ENCODE results near the gene SLC35D1. TPM values are rescaled to one million over a fixed set of nuclear protein-coding genes. Genes with fewer than 3 reads are reported as not detected.

Gene SLC35D1
- total and polyA plus RNA-seq, 4 donors, result 22.9 to 100 (median 29.5) TPM

- no peak overlapping the region for H3K9ac ChIP-seq (ENCODE audit: low read depth in 1 of 2, low read length in 2 of 2)
- H3K27ac ChIP-seq (ENCODE audit: low read depth in 1 of 2, low read length in 2 of 2), result no peak overlapping the region
- no peak for DNase-seq (ENCODE audit: low spot score)
- no peak for TF ChIP-seq HNF4G (IDR thresholded peaks at IDR 0.05)
- TF ChIP-seq CTCF (IDR thresholded peaks at IDR 0.05; ENCODE audit: low read depth, low read length, missing input control), result no peak
- no peak for TF ChIP-seq HNF4A (conservative IDR thresholded peaks at IDR 0.05)
- TF ChIP-seq SP1 (IDR thresholded peaks at IDR 0.05), result no peak
- no peak for TF ChIP-seq RXRA (IDR thresholded peaks at IDR 0.05)
- no peak for TF ChIP-seq ZBTB33 (IDR thresholded peaks at IDR 0.05)
- TF ChIP-seq NR2F2 (IDR thresholded peaks at IDR 0.05), result no peak
- no peak for TF ChIP-seq EGR1 (IDR thresholded peaks at IDR 0.05; ENCODE audit: low read depth in 2 of 2)
- no peak for TF ChIP-seq TAF1 (conservative IDR thresholded peaks at IDR 0.05)
- TF ChIP-seq ATF3 (IDR thresholded peaks at IDR 0.05), result no peak
- no peak for TF ChIP-seq GABPA (IDR thresholded peaks at IDR 0.05 in 1 of 2, conservative IDR thresholded peaks at IDR 0.05 in 1 of 2)
- no peak for TF ChIP-seq YY1 (IDR thresholded peaks at IDR 0.05)
- no peaks in the 10 kb centered on the region for H3K27me3 ChIP-seq (ENCODE audit: control insufficient read depth in 4 of 4, insufficient read depth in 4 of 4, low read length in 3 of 4)
- no peaks in the 10 kb centered on the region for H3K9me3 ChIP-seq (ENCODE audit: control insufficient read depth in 4 of 4, low read length in 3 of 4)
- no peaks in the 10 kb centered on the region for H3K4me1 ChIP-seq (ENCODE audit: control insufficient read depth in 4 of 4, insufficient read depth in 4 of 4, low read length in 3 of 4)
- H3K4me3 ChIP-seq (ENCODE audit: low read depth in 1 of 3, low read length in 3 of 3), result no peak overlapping the region
- no peaks in the 10 kb centered on the region for H3K36me3 ChIP-seq (ENCODE audit: control insufficient read depth in 4 of 4, insufficient read depth in 3 of 4, low read depth in 1 of 4, low read length in 3 of 4)
- 81% methylated on average over 1 of the region's 1 CpG for WGBS
Measured at GRCh38 chr1:67103548-67103947, 49.6 kb upstream of the SLC35D1 start.

GRCh38 chr1:67100833-67101232, 46.9 kb upstream of the SLC35D1 start:
- 56% methylated on average over 3 of the region's 3 CpGs for WGBS
- Histone ChIP-seq H3K9me3 (ENCODE audit: control insufficient read depth in 4 of 4, low read length in 3 of 4) (no peaks in the 10 kb centered on the region), H3K4me3 (ENCODE audit: low read depth in 1 of 3, low read length in 3 of 3) (no peak overlapping the region), H3K36me3 (ENCODE audit: control insufficient read depth in 4 of 4, insufficient read depth in 3 of 4, low read depth in 1 of 4, low read length in 3 of 4) (no peaks in the 10 kb centered on the region), H3K27ac (ENCODE audit: low read depth in 1 of 2, low read length in 2 of 2) (no peak overlapping the region), H3K4me1 (ENCODE audit: control insufficient read depth in 4 of 4, insufficient read depth in 4 of 4, low read length in 3 of 4) (no peaks in the 10 kb centered on the region), H3K9ac (ENCODE audit: low read depth in 1 of 2, low read length in 2 of 2) (no peak overlapping the region), H3K27me3 (ENCODE audit: control insufficient read depth in 4 of 4, insufficient read depth in 4 of 4, low read length in 3 of 4) (no peaks in the 10 kb centered on the region)
- TF ChIP-seq REST (IDR thresholded peaks at IDR 0.05) (no peak), NR2F2 (IDR thresholded peaks at IDR 0.05) (no peak), HNF4A (conservative IDR thresholded peaks at IDR 0.05) (no peak), SP1 (IDR thresholded peaks at IDR 0.05) (no peak), GABPA (IDR thresholded peaks at IDR 0.05 in 1 of 2, conservative IDR thresholded peaks at IDR 0.05 in 1 of 2) (no peak), ZBTB33 (IDR thresholded peaks at IDR 0.05) (no peak), RXRA (IDR thresholded peaks at IDR 0.05) (no peak), ATF3 (IDR thresholded peaks at IDR 0.05) (no peak), FOXA1 (IDR thresholded peaks at IDR 0.05) (no peak), MAX (IDR thresholded peaks at IDR 0.05) (no peak), RAD21 (IDR thresholded peaks at IDR 0.05) (no peak), CTCF (IDR thresholded peaks at IDR 0.05; ENCODE audit: low read depth, low read length, missing input control) (no peak), YY1 (IDR thresholded peaks at IDR 0.05) (no peak)
- no peak for DNase-seq (ENCODE audit: low spot score)

Measured in liver (tissue), 9 donors.